Astrocyte (in vitro differentiated cells and primary cell): ENCODE measurements around the gene SLC8A3. TPM values are rescaled to one million over a fixed set of nuclear protein-coding genes. Genes with fewer than 3 reads are reported as not detected.

Source experiments
- DNase-seq: peaks from one replicate; pipeline ENCODE4 v3.0.0-alpha.2; 2010; ENCODE audit warnings: low read depth
- FAIRE-seq: peaks from 2 replicates; lab custom pipeline; 2011; peaks lifted over from hg19 to GRCh38; lab: Jason Lieb, UNC
- H2AFZ ChIP-seq: 2 replicates; pipeline ENCODE4 v1.6.0; 2012; ENCODE audit warnings: low read depth, low read length, inconsistent platforms
- H3K27ac ChIP-seq: 2 replicates; pipeline ENCODE4 v1.5.1; 2011; ENCODE audit warnings: low read depth, low read length, inconsistent platforms
- H3K27me3 ChIP-seq: 2 replicates; pipeline ENCODE4 v1.6.0; 2011; ENCODE audit warnings: low read length, inconsistent platforms; ENCODE audit not compliant: insufficient read depth
- H3K36me3 ChIP-seq: 2 replicates; pipeline ENCODE4 v1.5.1; 2011; ENCODE audit warnings: low read length, inconsistent platforms; ENCODE audit not compliant: insufficient read depth
- H3K4me1 ChIP-seq: 2 replicates; pipeline ENCODE4 v1.5.1; 2011; ENCODE audit warnings: low read length, inconsistent platforms; ENCODE audit not compliant: insufficient read depth
- H3K4me2 ChIP-seq: 2 replicates; pipeline ENCODE4 v1.6.0; 2012; ENCODE audit warnings: low read length, inconsistent platforms
- H3K4me3 ChIP-seq: 2 replicates; pipeline ENCODE4 v1.5.1; 2011; ENCODE audit warnings: low read depth, mild to moderate bottlenecking, low read length, inconsistent platforms; ENCODE audit not compliant: insufficient read depth
- H3K79me2 ChIP-seq: 2 replicates; pipeline ENCODE4 v1.6.0; 2012; ENCODE audit warnings: mild to moderate bottlenecking, low read length, inconsistent platforms; ENCODE audit not compliant: insufficient read depth
- H3K9ac ChIP-seq: 2 replicates; pipeline ENCODE4 v1.6.0; 2012; ENCODE audit warnings: mild to moderate bottlenecking, low read length, inconsistent platforms
- H3K9me3 ChIP-seq: 2 replicates; pipeline ENCODE4 v1.5.1; 2012; ENCODE audit warnings: low read depth, mild to moderate bottlenecking, low read length, inconsistent platforms; ENCODE audit not compliant: insufficient read depth
- H4K20me1 ChIP-seq: 2 replicates; pipeline ENCODE4 v1.6.0; 2012; ENCODE audit warnings: low read length, inconsistent platforms; ENCODE audit not compliant: insufficient read depth
- H3K27ac Mint-ChIP-seq: one replicate; pipeline ENCODE4 v1.8.0; 2021; ENCODE audit warnings: mild to moderate bottlenecking, mixed read lengths; ENCODE audit not compliant: unreplicated experiment
- H3K27me3 Mint-ChIP-seq: one replicate; pipeline ENCODE4 v1.8.0; 2021; ENCODE audit warnings: low read depth, mixed read lengths; ENCODE audit not compliant: unreplicated experiment
- H3K36me3 Mint-ChIP-seq: one replicate; pipeline ENCODE4 v1.8.0; 2021; ENCODE audit warnings: low read depth, mixed read lengths; ENCODE audit not compliant: unreplicated experiment
- H3K4me1 Mint-ChIP-seq: one replicate; pipeline ENCODE4 v1.8.0; 2021; ENCODE audit warnings: low read depth, mixed read lengths; ENCODE audit not compliant: unreplicated experiment
- H3K4me3 Mint-ChIP-seq: one replicate; pipeline ENCODE4 v1.8.0; 2021; ENCODE audit warnings: mild to moderate bottlenecking, moderate library complexity, mixed read lengths; ENCODE audit not compliant: unreplicated experiment
- H3K9me3 Mint-ChIP-seq: one replicate; pipeline ENCODE4 v1.8.0; 2021; ENCODE audit warnings: mild to moderate bottlenecking, mixed read lengths; ENCODE audit not compliant: unreplicated experiment
- CTCF ChIP-seq: IDR thresholded peaks from 2 replicates; pipeline ENCODE4 v1.5.1; 2011; ENCODE audit warnings: low read depth, mild to moderate bottlenecking, inconsistent platforms, low read length, moderate library complexity; ENCODE audit not compliant: insufficient read depth
- EZH2 ChIP-seq: IDR thresholded peaks from 2 replicates; pipeline ENCODE4 v1.6.1; 2012; ENCODE audit warnings: mild to moderate bottlenecking, low read length, inconsistent platforms; ENCODE audit not compliant: insufficient read depth
- total RNA-seq: library from RNA; stranded (reverse); gene quantifications from 2 replicates; pipeline ENCODE4 v1.2.1, GENCODE V29; 2021

SLC8A3 gene
- total RNA-seq, 1 donor from 2014 or later, result 0.45 TPM

DNA sequence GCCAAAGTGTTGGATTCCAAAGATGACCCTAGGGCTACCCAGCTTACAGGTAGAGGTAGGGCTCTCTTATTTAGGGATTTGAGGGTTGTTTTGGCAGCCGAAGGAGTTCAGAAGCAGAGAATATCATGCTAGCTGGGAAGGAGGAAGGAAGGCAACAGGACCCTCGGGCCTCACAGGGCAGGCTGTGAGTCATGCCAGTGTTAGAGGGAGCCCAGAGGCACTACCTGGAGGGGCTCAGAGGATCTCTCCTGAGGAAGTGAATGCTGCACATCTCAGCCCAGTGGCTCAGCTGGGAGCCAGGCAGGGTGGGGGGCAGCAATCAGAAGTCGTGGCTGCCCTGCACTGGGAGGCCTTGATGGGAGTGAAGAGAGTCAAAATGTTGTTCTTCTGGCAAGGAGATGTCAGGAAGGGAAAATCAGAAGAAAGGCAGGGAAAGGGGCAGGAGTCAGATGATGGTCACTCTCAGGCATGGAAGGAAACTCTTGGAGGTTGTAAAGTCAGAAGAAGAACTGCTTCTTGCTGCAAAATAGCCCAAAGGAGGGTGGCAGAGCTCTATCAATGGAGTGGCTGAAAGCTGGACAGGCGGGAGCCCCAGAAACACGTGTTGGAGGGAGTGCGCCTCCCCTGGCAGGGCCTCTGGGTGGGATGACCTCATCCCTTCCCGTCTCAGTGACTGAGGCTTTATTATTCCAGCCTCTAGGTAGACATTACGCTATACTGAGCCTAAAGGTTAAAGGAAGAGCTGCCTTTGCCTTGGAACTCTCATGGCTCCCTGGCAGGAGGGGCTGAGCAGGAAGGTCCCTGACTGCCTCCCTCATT lies 168.2 kb downstream of the SLC8A3 start:
- H3K27ac Mint-ChIP-seq, result no peak overlapping the region
- peaks cover 2% of the 10 kb centered on the region for H3K9me3 Mint-ChIP-seq
- H3K27me3 ChIP-seq, result peaks cover 4% of the 10 kb centered on the region
- FAIRE-seq (no peak), DNase-seq (no peak)
- H3K4me1 ChIP-seq, result no peaks in the 10 kb centered on the region
- no peaks in the 10 kb centered on the region for H3K79me2 ChIP-seq
- no peak overlapping the region for H2AFZ ChIP-seq
- no peak overlapping the region for H3K4me3 ChIP-seq
- H3K9ac ChIP-seq, result no peak overlapping the region
- H3K27ac ChIP-seq, result no peak overlapping the region
- H3K36me3 ChIP-seq, result no peaks in the 10 kb centered on the region
- peaks cover 31% of the 10 kb centered on the region for H3K27me3 Mint-ChIP-seq
- peaks cover 6% of the 10 kb centered on the region for H3K4me1 Mint-ChIP-seq
- no peaks in the 10 kb centered on the region for H3K9me3 ChIP-seq
- no peaks in the 10 kb centered on the region for H4K20me1 ChIP-seq
- no peak for TF ChIP-seq EZH2
- no peak for TF ChIP-seq CTCF
- H3K4me2 ChIP-seq, result no peak overlapping the region
- H3K36me3 Mint-ChIP-seq, result peaks cover 4% of the 10 kb centered on the region
- no peak overlapping the region for H3K4me3 Mint-ChIP-seq

GRCh38 chr14:70019695-70020094 lies 169.1 kb downstream of the SLC8A3 start:
- Histone ChIP-seq H3K79me2 (no peaks in the 10 kb centered on the region), H4K20me1 (no peaks in the 10 kb centered on the region), H3K4me3 (no peak overlapping the region), H2AFZ (no peak overlapping the region), H3K27me3 (peaks cover under 1% of the 10 kb centered on the region), H3K9me3 (no peaks in the 10 kb centered on the region), H3K4me1 (no peaks in the 10 kb centered on the region), H3K9ac (no peak overlapping the region), H3K27ac (no peak overlapping the region), H3K36me3 (no peaks in the 10 kb centered on the region), H3K4me2 (no peak overlapping the region)
- H3K9me3 Mint-ChIP-seq, result peaks cover 2% of the 10 kb centered on the region
- H3K27ac Mint-ChIP-seq, result no peak overlapping the region
- DNase-seq (no peak), FAIRE-seq (no peak)
- peaks cover 6% of the 10 kb centered on the region for H3K4me1 Mint-ChIP-seq
- no peak for TF ChIP-seq EZH2
- TF ChIP-seq CTCF, result no peak
- peaks cover 4% of the 10 kb centered on the region for H3K36me3 Mint-ChIP-seq
- H3K4me3 Mint-ChIP-seq, result no peak overlapping the region
- peaks cover 27% of the 10 kb centered on the region for H3K27me3 Mint-ChIP-seq

DNA sequence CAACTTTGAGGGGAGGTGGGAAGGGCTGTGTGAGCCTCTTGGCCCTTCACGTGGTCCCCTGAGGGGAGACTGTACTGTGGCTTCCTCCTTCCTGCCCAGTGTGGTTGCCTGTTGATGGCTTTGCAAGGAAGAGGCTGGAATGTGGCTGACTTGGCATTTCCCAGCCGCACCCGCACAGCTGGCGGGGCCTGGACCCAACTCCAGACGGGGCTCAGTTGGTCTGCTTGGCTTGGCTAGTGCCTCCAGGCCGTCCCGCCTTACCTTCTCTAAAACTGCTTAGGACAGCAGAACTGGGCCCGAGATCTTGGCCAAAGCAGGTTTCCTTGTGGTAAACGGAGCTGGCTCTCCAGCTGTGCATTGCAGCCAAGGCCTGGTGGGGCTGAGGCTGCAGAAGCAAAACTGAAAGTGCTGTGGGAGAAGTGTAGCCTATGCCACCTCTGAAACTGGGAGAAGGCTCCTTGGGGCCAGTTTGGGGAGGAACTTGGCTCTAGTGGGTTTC lies 170.0 kb downstream of the SLC8A3 start:
- Mint-ChIP-seq H3K9me3 (peaks cover 2% of the 10 kb centered on the region), H3K36me3 (peaks cover 4% of the 10 kb centered on the region), H3K4me1 (peaks cover 6% of the 10 kb centered on the region), H3K4me3 (no peak overlapping the region), H3K27ac (no peak overlapping the region), H3K27me3 (peaks cover 26% of the 10 kb centered on the region)
- Histone ChIP-seq H3K27ac (no peak overlapping the region), H3K4me3 (no peak overlapping the region), H3K79me2 (no peaks in the 10 kb centered on the region), H3K36me3 (no peaks in the 10 kb centered on the region), H4K20me1 (no peaks in the 10 kb centered on the region), H3K4me2 (no peak overlapping the region), H3K9me3 (no peaks in the 10 kb centered on the region), H3K27me3 (no peaks in the 10 kb centered on the region), H2AFZ (no peak overlapping the region), H3K4me1 (no peaks in the 10 kb centered on the region), H3K9ac (no peak overlapping the region)
- no peak for DNase-seq
- TF ChIP-seq EZH2, result no peak
- TF ChIP-seq CTCF, result no peak
- no peak for FAIRE-seq
